H1 (cell line): ENCODE results near the gene SLC9A3. TPM values are rescaled to one million over a fixed set of nuclear protein-coding genes. Genes with fewer than 3 reads are reported as not detected.

ENCODE experiments used
- CTCF ChIA-PET: fragments of 300-600 bp; sonication (Branson Sonifier 250); formaldehyde crosslinking; loops from one replicate; lab custom pipeline; 2021; ENCODE audit not compliant: partially characterized antibody; lab: Charles Lee
- POLR2A ChIA-PET: fragments of 300-600 bp; sonication (Branson Sonifier 250); formaldehyde crosslinking; loops from one replicate; lab custom pipeline; 2021; ENCODE audit warnings: inconsistent platforms; ENCODE audit not compliant: partially characterized antibody; lab: Charles Lee
- DNase-seq, 2 experiments: peaks; one replicate each; pipeline versions ENCODE4 v3.0.0 to v3.0.0-alpha.2; 2010 to 2022; ENCODE audit warnings: low spot score in 2 of 2, low read depth in 1 of 2, mixed read lengths in 1 of 2
- FAIRE-seq: peaks from 2 replicates; lab custom pipeline; 2011; peaks lifted over from hg19 to GRCh38; lab: Jason Lieb, UNC
- H2AFZ ChIP-seq: 2 replicates; pipeline ENCODE4 v1.8.1; 2012; ENCODE audit warnings: low read length, inconsistent platforms
- H2AK5ac ChIP-seq: 2 replicates; pipeline ENCODE4 v1.6.1; 2013; ENCODE audit warnings: low read depth, low read length
- H2BK120ac ChIP-seq: replicated peaks from 2 replicates; pipeline ENCODE3; 2013; ENCODE audit warnings: low read depth, low read length, inconsistent platforms
- H2BK12ac ChIP-seq: 2 replicates; pipeline ENCODE4 v1.6.1; 2013; ENCODE audit warnings: low read depth, low read length
- H2BK15ac ChIP-seq: 2 replicates; pipeline ENCODE4 v1.6.1; 2013; ENCODE audit warnings: low read length
- H2BK20ac ChIP-seq: 2 replicates; pipeline ENCODE4 v1.6.1; 2013; ENCODE audit warnings: low read length
- H2BK5ac ChIP-seq: 2 replicates; pipeline ENCODE4 v1.6.1; 2013; ENCODE audit warnings: low read depth, low read length
- H3K14ac ChIP-seq: 2 replicates; pipeline ENCODE4 v1.6.1; 2013; ENCODE audit warnings: inconsistent platforms; ENCODE audit not compliant: insufficient read length
- H3K18ac ChIP-seq: 2 replicates; pipeline ENCODE4 v1.6.1; 2013; ENCODE audit warnings: low read length; ENCODE audit errors: extremely low read depth
- H3K23ac ChIP-seq: 2 replicates; pipeline ENCODE4 v1.6.1; 2013; ENCODE audit warnings: inconsistent platforms; ENCODE audit not compliant: insufficient read length
- H3K23me2 ChIP-seq: 2 replicates; pipeline ENCODE4 v1.6.1; 2013; ENCODE audit warnings: low read depth, low read length
- H3K27ac ChIP-seq: 2 replicates; pipeline ENCODE4 v1.6.1; 2011; ENCODE audit warnings: low read depth, low read length, inconsistent platforms
- H3K27me3 ChIP-seq, 4 experiments: replicated peaks in 1 of 4; 1 replicate in 1 of 4; 2 replicates in 3 of 4; pipeline versions ENCODE4 v1.6.1 to v1.8.1; 2011 to 2013; ENCODE audit warnings: low read length in 3 of 4, mild to moderate bottlenecking in 3 of 4, inconsistent platforms in 2 of 4, mixed read lengths in 2 of 4, moderate library complexity in 1 of 4; ENCODE audit not compliant: control insufficient read depth in 3 of 4, insufficient read depth in 3 of 4; ENCODE audit errors: extremely low read depth in 1 of 4
- H3K36me3 ChIP-seq, 4 experiments: 2 replicates each; pipeline versions ENCODE4 v1.6.1 to v1.8.1; 2011 to 2013; ENCODE audit warnings: mild to moderate bottlenecking in 4 of 4, low read length in 3 of 4, moderate library complexity in 2 of 4, control low read depth in 1 of 4, inconsistent platforms in 1 of 4; ENCODE audit not compliant: insufficient read depth in 4 of 4, control insufficient read depth in 2 of 4
- H3K4ac ChIP-seq: replicated peaks from 2 replicates; pipeline ENCODE3; 2013; ENCODE audit warnings: low read length, low read depth, mixed read lengths, inconsistent platforms; ENCODE audit not compliant: insufficient read length
- H3K4me1 ChIP-seq, 4 experiments: replicated peaks in 1 of 4; 1 replicate in 1 of 4; 2 replicates in 3 of 4; pipeline versions ENCODE4 v1.6.1 to v1.8.1; 2011 to 2013; ENCODE audit warnings: low read length in 3 of 4, inconsistent platforms in 2 of 4, mixed read lengths in 1 of 4; ENCODE audit not compliant: insufficient read depth in 4 of 4, control insufficient read depth in 3 of 4
- H3K4me2 ChIP-seq, 2 experiments: 2 replicates each; pipeline versions ENCODE4 v1.6.1 to v1.8.1; 2011 to 2013; ENCODE audit warnings: low read depth in 2 of 2, low read length in 2 of 2, control low read depth in 1 of 2, inconsistent platforms in 1 of 2, mild to moderate bottlenecking in 1 of 2; ENCODE audit not compliant: insufficient read depth in 1 of 2
- H3K4me3 ChIP-seq, 4 experiments: fragments of 200-600, 300-600 bp in 1 of 4; sonication (generic), shearing (Covaris generic), sonication (Bioruptor Twin) in 1 of 4; 2 replicates each; pipeline versions ENCODE4 v1.5.1 to v1.8.1; 2011 to 2016; ENCODE audit warnings: low read length in 4 of 4, low read depth in 3 of 4, control low read depth in 2 of 4, inconsistent platforms in 2 of 4, mild to moderate bottlenecking in 2 of 4, mixed read lengths in 1 of 4, moderate library complexity in 1 of 4; ENCODE audit not compliant: insufficient read depth in 2 of 4; ENCODE audit errors: extremely low read depth in 1 of 4
- H3K56ac ChIP-seq: replicated peaks from 2 replicates; pipeline ENCODE3; 2013; ENCODE audit warnings: low read depth, mild to moderate bottlenecking, mixed read lengths, low read length, inconsistent platforms; ENCODE audit not compliant: insufficient read length
- H3K79me1 ChIP-seq: 2 replicates; pipeline ENCODE4 v1.6.1; 2013; ENCODE audit warnings: low read depth, low read length, control low read depth
- H3K79me2 ChIP-seq, 2 experiments: 2 replicates each; pipeline versions ENCODE4 v1.6.1 to v1.8.1; 2012 to 2013; ENCODE audit warnings: low read length in 2 of 2, mild to moderate bottlenecking in 2 of 2, inconsistent platforms in 1 of 2; ENCODE audit not compliant: insufficient read depth in 2 of 2, control insufficient read depth in 1 of 2
- H3K9ac ChIP-seq, 4 experiments: replicated peaks in 1 of 4; 1 replicate in 1 of 4; 2 replicates in 3 of 4; pipeline versions ENCODE4 v1.6.1 to v1.8.1; 2011 to 2013; ENCODE audit warnings: low read depth in 3 of 4, low read length in 3 of 4, control low read depth in 2 of 4, mild to moderate bottlenecking in 2 of 4, moderate library complexity in 2 of 4, inconsistent platforms in 1 of 4; ENCODE audit errors: extremely low read depth in 1 of 4
- H3K9me3 ChIP-seq, 2 experiments: 2 replicates each; pipeline versions ENCODE4 v1.6.1 to v1.8.1; 2012 to 2013; ENCODE audit warnings: mild to moderate bottlenecking in 2 of 2, moderate library complexity in 2 of 2, control low read depth in 1 of 2, inconsistent platforms in 1 of 2, low read depth in 1 of 2, low read length in 1 of 2, mixed read lengths in 1 of 2; ENCODE audit not compliant: insufficient read depth in 2 of 2
- H4K20me1 ChIP-seq, 2 experiments: replicated peaks in 1 of 2; 2 replicates each; pipeline versions ENCODE3 to v1.8.1; 2011 to 2013; ENCODE audit warnings: inconsistent platforms in 2 of 2, low read length in 2 of 2, mild to moderate bottlenecking in 1 of 2; ENCODE audit not compliant: insufficient read depth in 2 of 2, control insufficient read depth in 1 of 2
- H4K5ac ChIP-seq: 2 replicates; pipeline ENCODE4 v1.6.1; 2013; ENCODE audit warnings: low read length, low read depth, mixed read lengths, inconsistent platforms; ENCODE audit not compliant: insufficient read length
- H4K8ac ChIP-seq: 2 replicates; pipeline ENCODE4 v1.8.0; 2013; ENCODE audit warnings: mild to moderate bottlenecking, moderate library complexity, low read length, inconsistent platforms; ENCODE audit not compliant: insufficient read depth; ENCODE audit errors: extremely low read depth
- H4K91ac ChIP-seq: replicated peaks from 2 replicates; pipeline ENCODE3; 2013; ENCODE audit warnings: low read length, mixed read lengths, inconsistent platforms; ENCODE audit not compliant: insufficient read length
- BCL11A ChIP-seq, 2 experiments: IDR thresholded peaks; one replicate each; pipeline ENCODE4 v1.6.1; 2011; ENCODE audit warnings: low read depth in 2 of 2, low read length in 2 of 2, mild to moderate bottlenecking in 2 of 2
- CHD2 ChIP-seq: IDR thresholded peaks from 2 replicates; pipeline ENCODE4 v1.6.1; 2012; ENCODE audit warnings: low read length, improper control_type of control experiment
- NRF1 ChIP-seq: IDR thresholded peaks from 2 replicates; pipeline ENCODE4 v1.6.1; 2011; ENCODE audit warnings: mild to moderate bottlenecking, low read depth, low read length, improper control_type of control experiment
- RBBP5 ChIP-seq: IDR thresholded peaks from 2 replicates; pipeline ENCODE4 v1.7.1; 2012; ENCODE audit warnings: low read depth, mild to moderate bottlenecking, inconsistent platforms, low read length, moderate library complexity, borderline replicate concordance
- SAP30 ChIP-seq: fragments of 300-600 bp; sonication (generic); IDR thresholded peaks from 2 replicates; pipeline ENCODE4 v1.7.1; 2012; ENCODE audit warnings: low read length, moderate library complexity, mild to moderate bottlenecking, inconsistent platforms; ENCODE audit not compliant: insufficient read depth, insufficient replicate concordance
- SIN3A ChIP-seq, 2 experiments: IDR thresholded peaks in 1 of 2; conservative IDR thresholded peaks in 1 of 2; 2 replicates each; pipeline ENCODE4 v1.6.1; 2011 to 2012; ENCODE audit warnings: low read length in 2 of 2, improper control_type of control experiment in 1 of 2, low read depth in 1 of 2, mild to moderate bottlenecking in 1 of 2
- TCF12 ChIP-seq: IDR thresholded peaks from 2 replicates; pipeline ENCODE4 v1.6.1; 2011; ENCODE audit warnings: low read depth, mild to moderate bottlenecking, low read length
- YY1 ChIP-seq: IDR thresholded peaks from 2 replicates; pipeline ENCODE4 v1.6.1; 2011; ENCODE audit warnings: low read depth, mild to moderate bottlenecking, low read length
- WGBS, 2 experiments: shearing (Covaris generic) in 1 of 2; methylation state at CpG; one replicate each; pipeline versions ENCODE4 v1.1.6 to v1.1.7; 2013 to 2015; ENCODE audit warnings: low lambda C conversion rate in 2 of 2, mixed read lengths in 2 of 2, inconsistent platforms in 1 of 2, low coverage in 1 of 2, missing lambda C conversion rate in 1 of 2; ENCODE audit not compliant: insufficient replicate concordance in 2 of 2, insufficient coverage in 1 of 2, insufficient read length in 1 of 2; ENCODE audit errors: extremely low coverage in 1 of 2, missing lambda C conversion rate in 1 of 2; 5-methylcytosine and 5-hydroxymethylcytosine counted together
- polyA plus RNA-seq, 7 experiments: library from polyadenylated mRNA; depleted of rRNA in 3 of 7; stranded (reverse) in 5 of 7; unstranded in 2 of 7; fragments of >200 nt in 5 of 7; fragments of 200-250 nt in 2 of 7; gene quantifications; 1 replicate in 5 of 7; 2 replicates in 1 of 7; 4 replicates in 1 of 7; pipeline versions ENCODE4 v1.2.1 to v1.2.3, GENCODE V29; 2011 to 2013; ENCODE audit warnings: missing spikeins in 2 of 7, mixed read lengths in 2 of 7
- total RNA-seq: library from RNA; stranded (reverse); fragmentation: NEBNext Ultra II Directional; extraction: Animal tissue kit (Norgen Biotek cat#: 25700); gene quantifications from 2 replicates; pipeline ENCODE4 v1.2.1, GENCODE V29; 2021

Gene SLC9A3
- total and polyA plus RNA-seq, 2 of the 8 experiments (the other 6 are each of a cell fraction or from before 2014, with no cell fraction given): 0.95 to 1.0 TPM

DNA sequence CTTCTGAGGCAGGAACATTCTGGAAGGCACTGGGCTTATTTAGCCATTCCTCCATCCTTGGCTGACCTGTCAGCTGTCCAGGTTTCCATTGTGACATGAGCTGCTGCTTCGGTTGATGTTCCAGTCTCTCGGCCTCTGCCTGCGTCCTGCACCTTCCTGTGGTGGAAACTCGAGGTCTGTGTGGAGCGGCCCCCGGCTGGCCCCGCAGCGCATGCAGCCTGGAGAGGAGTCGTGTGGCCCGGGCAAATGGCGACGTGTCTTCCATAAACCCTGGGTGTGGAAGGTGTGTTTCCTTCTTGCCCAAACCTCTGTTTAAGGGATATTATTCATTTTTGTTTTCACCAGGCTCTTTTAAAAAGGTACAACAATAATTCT is 36.5 kb upstream of the SLC9A3 start:
- H3K4me3 ChIP-seq: no peak overlapping the region
- H3K27ac ChIP-seq: no peak overlapping the region
- no peak overlapping the region for H3K4me2 ChIP-seq
- H3K23ac ChIP-seq: no peak overlapping the region
- no peak overlapping the region for H3K9ac ChIP-seq
- H4K20me1 ChIP-seq: no peaks in the 10 kb centered on the region
- no peak overlapping the region for H3K18ac ChIP-seq
- H3K79me1 ChIP-seq: no peaks in the 10 kb centered on the region
- ChIA-PET CTCF (interaction anchor here (0.8 to 1.4 kb wide), 3 partner anchors 22 to 143 kb away, joined by 3 to 4 read pairs (median 3); no protein-coding TSS in a partner anchor), POLR2A (interaction anchor here (0.6 kb wide), 1 partner anchor 89 kb away, joined by 4 read pairs; no protein-coding TSS in a partner anchor)
- H2BK120ac ChIP-seq: no peak overlapping the region
- no peak overlapping the region for H2BK20ac ChIP-seq
- no peak overlapping the region for H2AK5ac ChIP-seq
- H3K56ac ChIP-seq: no peak overlapping the region
- no peak overlapping the region for H2AFZ ChIP-seq
- no peak overlapping the region for H3K4ac ChIP-seq
- H4K91ac ChIP-seq: no peak overlapping the region
- no peak overlapping the region for H2BK12ac ChIP-seq
- H3K4me1 ChIP-seq: no peaks in the 10 kb centered on the region
- H3K14ac ChIP-seq: no peak overlapping the region
- H4K8ac ChIP-seq: no peak overlapping the region
- no peaks in the 10 kb centered on the region for H3K9me3 ChIP-seq
- no peak for DNase-seq
- H3K27me3 ChIP-seq: peaks cover 0 to 2% (median 2%) of the 10 kb centered on the region in 4 experiments; a peak in 4 of 7 replicates
- 87% methylated on average over 10 of the region's 12 CpGs; no CpG with 5 or more reads in 1 of the 2 experiments for WGBS, 2 experiments
- TF ChIP-seq SIN3A (conservative IDR thresholded peaks at IDR 0.05 in 1 of 2, IDR thresholded peaks at IDR 0.05 in 1 of 2; ENCODE audit: low read depth in 1 of 2, low read length in 2 of 2): no peak
- TF ChIP-seq TCF12: no peak
- no peak for TF ChIP-seq BCL11A (IDR thresholded peaks at IDR 0.05; ENCODE audit: low read depth in 2 of 2, low read length in 2 of 2)
- TF ChIP-seq RBBP5: no peak
- no peak for TF ChIP-seq SAP30
- TF ChIP-seq NRF1: no peak
- no peak for TF ChIP-seq CHD2
- TF ChIP-seq YY1: no peak
- FAIRE-seq: no peak
- H4K5ac ChIP-seq: no peak overlapping the region
- no peaks in the 10 kb centered on the region for H3K23me2 ChIP-seq
- no peak overlapping the region; the same call in 1 of the 2 replicates for H2BK15ac ChIP-seq
- H3K79me2 ChIP-seq: no peaks in the 10 kb centered on the region
- no peak overlapping the region for H2BK5ac ChIP-seq
- H3K36me3 ChIP-seq: no peaks in the 10 kb centered on the region
